ENCODE results near the gene DUSP22. TPM values are rescaled to one million over a fixed set of nuclear protein-coding genes. Genes with fewer than 3 reads are reported as not detected.
"Not testable (repeated sequence)": the region's sequence is repeated elsewhere in the genome, so short reads cannot be mapped to it uniquely, and the experiment has no call there.

The DUSP22 gene
- total and polyA plus RNA-seq, 2 experiments from 2014 or later: 12.8 to 36.8 TPM

DNA sequence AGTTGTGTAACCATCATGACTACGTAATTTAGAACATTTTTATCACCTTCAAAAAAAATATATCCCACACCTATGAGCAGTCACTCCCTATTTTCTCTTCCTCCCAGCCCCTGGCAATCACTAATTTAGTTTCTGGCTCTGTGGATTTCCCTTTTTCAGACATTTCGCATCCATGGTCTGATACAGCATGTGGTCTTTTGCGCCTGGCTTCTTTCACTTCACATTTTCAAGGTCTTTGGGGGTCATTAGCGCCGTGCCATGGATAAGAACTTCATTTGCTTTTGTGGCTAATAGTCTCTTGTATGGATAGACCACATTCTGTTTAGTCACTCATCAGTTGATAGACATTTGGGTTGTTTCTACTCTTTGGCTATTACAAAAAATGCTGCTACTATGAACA is 44.9 kb upstream of the DUSP22 start:
- no peaks in the 10 kb centered on the region for H3K36me3 ChIP-seq (ENCODE audit: insufficient read depth)
- H3K9me2 ChIP-seq (ENCODE audit: insufficient read depth): no peaks in the 10 kb centered on the region
- ATAC-seq: no peak
- DNase-seq (ENCODE audit: low spot score): no peak
- H4K20me1 ChIP-seq (replicated peaks; ENCODE audit: insufficient read depth): no peaks in the 10 kb centered on the region
- no peaks in the 10 kb centered on the region for H3K36me3 Mint-ChIP-seq (ENCODE audit: low read depth)
- TF ChIP-seq JUNB (IDR thresholded peaks at IDR 0.05; ENCODE audit: unreplicated experiment) (no peak), ZNF114 (CRISPR knock-in tag; IDR thresholded peaks at IDR 0.05) (no peak), POLR2AphosphoS5 (IDR thresholded peaks at IDR 0.05; ENCODE audit: low read depth) (no peak), NANOG (IDR thresholded peaks at IDR 0.05; ENCODE audit: borderline replicate concordance) (no peak)
- TF ChIP-seq, protein P1, sequence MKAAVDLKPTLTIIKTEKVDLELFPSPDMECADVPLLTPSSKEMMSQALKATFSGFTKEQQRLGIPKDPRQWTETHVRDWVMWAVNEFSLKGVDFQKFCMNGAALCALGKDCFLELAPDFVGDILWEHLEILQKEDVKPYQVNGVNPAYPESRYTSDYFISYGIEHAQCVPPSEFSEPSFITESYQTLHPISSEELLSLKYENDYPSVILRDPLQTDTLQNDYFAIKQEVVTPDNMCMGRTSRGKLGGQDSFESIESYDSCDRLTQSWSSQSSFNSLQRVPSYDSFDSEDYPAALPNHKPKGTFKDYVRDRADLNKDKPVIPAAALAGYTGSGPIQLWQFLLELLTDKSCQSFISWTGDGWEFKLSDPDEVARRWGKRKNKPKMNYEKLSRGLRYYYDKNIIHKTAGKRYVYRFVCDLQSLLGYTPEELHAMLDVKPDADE (IDR thresholded peaks at IDR 0.05): no peak
- TF ChIP-seq, protein P2, sequence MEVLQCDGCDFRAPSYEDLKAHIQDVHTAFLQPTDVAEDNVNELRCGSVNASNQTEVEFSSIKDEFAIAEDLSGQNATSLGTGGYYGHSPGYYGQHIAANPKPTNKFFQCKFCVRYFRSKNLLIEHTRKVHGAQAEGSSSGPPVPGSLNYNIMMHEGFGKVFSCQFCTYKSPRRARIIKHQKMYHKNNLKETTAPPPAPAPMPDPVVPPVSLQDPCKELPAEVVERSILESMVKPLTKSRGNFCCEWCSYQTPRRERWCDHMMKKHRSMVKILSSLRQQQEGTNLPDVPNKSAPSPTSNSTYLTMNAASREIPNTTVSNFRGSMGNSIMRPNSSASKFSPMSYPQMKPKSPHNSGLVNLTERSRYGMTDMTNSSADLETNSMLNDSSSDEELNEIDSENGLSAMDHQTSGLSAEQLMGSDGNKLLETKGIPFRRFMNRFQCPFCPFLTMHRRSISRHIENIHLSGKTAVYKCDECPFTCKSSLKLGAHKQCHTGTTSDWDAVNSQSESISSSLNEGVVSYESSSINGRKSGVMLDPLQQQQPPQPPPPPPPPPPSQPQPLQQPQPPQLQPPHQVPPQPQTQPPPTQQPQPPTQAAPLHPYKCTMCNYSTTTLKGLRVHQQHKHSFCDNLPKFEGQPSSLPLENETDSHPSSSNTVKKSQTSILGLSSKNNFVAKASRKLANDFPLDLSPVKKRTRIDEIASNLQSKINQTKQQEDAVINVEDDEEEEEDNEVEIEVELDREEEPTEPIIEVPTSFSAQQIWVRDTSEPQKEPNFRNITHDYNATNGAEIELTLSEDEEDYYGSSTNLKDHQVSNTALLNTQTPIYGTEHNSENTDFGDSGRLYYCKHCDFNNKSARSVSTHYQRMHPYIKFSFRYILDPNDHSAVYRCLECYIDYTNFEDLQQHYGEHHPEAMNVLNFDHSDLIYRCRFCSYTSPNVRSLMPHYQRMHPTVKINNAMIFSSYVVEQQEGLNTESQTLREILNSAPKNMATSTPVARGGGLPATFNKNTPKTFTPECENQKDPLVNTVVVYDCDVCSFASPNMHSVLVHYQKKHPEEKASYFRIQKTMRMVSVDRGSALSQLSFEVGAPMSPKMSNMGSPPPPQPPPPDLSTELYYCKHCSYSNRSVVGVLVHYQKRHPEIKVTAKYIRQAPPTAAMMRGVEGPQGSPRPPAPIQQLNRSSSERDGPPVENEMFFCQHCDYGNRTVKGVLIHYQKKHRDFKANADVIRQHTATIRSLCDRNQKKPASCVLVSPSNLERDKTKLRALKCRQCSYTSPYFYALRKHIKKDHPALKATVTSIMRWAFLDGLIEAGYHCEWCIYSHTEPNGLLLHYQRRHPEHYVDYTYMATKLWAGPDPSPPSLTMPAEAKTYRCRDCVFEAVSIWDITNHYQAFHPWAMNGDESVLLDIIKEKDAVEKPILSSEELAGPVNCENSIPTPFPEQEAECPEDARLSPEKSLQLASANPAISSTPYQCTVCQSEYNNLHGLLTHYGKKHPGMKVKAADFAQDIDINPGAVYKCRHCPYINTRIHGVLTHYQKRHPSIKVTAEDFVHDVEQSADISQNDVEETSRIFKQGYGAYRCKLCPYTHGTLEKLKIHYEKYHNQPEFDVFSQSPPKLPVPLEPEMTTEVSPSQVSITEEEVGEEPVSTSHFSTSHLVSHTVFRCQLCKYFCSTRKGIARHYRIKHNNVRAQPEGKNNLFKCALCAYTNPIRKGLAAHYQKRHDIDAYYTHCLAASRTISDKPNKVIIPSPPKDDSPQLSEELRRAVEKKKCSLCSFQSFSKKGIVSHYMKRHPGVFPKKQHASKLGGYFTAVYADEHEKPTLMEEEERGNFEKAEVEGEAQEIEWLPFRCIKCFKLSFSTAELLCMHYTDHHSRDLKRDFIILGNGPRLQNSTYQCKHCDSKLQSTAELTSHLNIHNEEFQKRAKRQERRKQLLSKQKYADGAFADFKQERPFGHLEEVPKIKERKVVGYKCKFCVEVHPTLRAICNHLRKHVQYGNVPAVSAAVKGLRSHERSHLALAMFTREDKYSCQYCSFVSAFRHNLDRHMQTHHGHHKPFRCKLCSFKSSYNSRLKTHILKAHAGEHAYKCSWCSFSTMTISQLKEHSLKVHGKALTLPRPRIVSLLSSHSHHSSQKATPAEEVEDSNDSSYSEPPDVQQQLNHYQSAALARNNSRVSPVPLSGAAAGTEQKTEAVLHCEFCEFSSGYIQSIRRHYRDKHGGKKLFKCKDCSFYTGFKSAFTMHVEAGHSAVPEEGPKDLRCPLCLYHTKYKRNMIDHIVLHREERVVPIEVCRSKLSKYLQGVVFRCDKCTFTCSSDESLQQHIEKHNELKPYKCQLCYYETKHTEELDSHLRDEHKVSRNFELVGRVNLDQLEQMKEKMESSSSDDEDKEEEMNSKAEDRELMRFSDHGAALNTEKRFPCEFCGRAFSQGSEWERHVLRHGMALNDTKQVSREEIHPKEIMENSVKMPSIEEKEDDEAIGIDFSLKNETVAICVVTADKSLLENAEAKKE (CRISPR knock-in tag; IDR thresholded peaks at IDR 0.05): no peak
- H3K27me3 ChIP-seq (ENCODE audit: insufficient read depth): no peaks in the 10 kb centered on the region
- H3K27ac Mint-ChIP-seq: no peak overlapping the region
- H3K4me2 ChIP-seq: no peak overlapping the region
- H3K4me1 Mint-ChIP-seq: no peaks in the 10 kb centered on the region
- no peak overlapping the region for H3K4me3 ChIP-seq
- no peak overlapping the region for H3K27ac ChIP-seq (ENCODE audit: low read depth)
- no peak overlapping the region for H3K4me3 Mint-ChIP-seq
- no peaks in the 10 kb centered on the region for H3K4me1 ChIP-seq (ENCODE audit: insufficient read depth)
- H3K27me3 Mint-ChIP-seq (ENCODE audit: insufficient read depth, low read depth, poor library complexity): no peaks in the 10 kb centered on the region
- no peaks in the 10 kb centered on the region for H3K79me2 ChIP-seq (replicated peaks; ENCODE audit: insufficient read depth)
- H3F3A ChIP-seq (replicated peaks; ENCODE audit: low read depth): no peaks in the 10 kb centered on the region
- H2AFZ ChIP-seq: no peak overlapping the region
- no peaks in the 10 kb centered on the region for H3K9me3 Mint-ChIP-seq

DNA sequence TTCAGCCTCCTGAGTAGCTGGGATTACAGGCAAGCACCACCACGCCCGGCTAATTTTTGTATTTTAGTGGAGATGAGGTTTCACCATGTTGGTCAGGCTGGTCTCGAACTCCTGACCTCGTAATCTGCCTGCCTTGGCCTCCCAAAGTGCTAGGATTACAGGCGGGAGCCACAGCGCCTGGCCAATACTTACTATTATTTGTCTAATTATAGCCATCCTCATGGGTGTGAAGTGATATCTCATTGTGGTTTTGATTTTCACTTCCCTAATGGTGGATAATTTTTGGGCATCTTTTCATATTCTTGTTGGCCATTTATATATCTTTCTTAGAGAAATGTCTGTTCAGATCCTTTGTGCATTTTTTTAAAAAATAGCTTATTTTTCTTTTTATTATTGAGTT is 44.2 kb upstream of the DUSP22 start:
- not testable (repeated sequence) for ATAC-seq; H3K27ac Mint-ChIP-seq; H3F3A ChIP-seq (replicated peaks; ENCODE audit: low read depth); H3K4me2 ChIP-seq; H3K36me3 Mint-ChIP-seq (ENCODE audit: low read depth); H3K9me3 Mint-ChIP-seq; H3K4me1 ChIP-seq (ENCODE audit: insufficient read depth); H3K4me3 Mint-ChIP-seq; H3K4me1 Mint-ChIP-seq; H2AFZ ChIP-seq; H3K36me3 ChIP-seq (ENCODE audit: insufficient read depth); H3K79me2 ChIP-seq (replicated peaks; ENCODE audit: insufficient read depth); H3K9me2 ChIP-seq (ENCODE audit: insufficient read depth); H3K27ac ChIP-seq (ENCODE audit: low read depth); DNase-seq (ENCODE audit: low spot score); H4K20me1 ChIP-seq (replicated peaks; ENCODE audit: insufficient read depth); H3K27me3 ChIP-seq (ENCODE audit: insufficient read depth); H3K27me3 Mint-ChIP-seq (ENCODE audit: insufficient read depth, low read depth, poor library complexity); H3K4me3 ChIP-seq
